ENCODE measurements around the gene APOBEC4. TPM values are rescaled to one million over a fixed set of nuclear protein-coding genes. Genes with fewer than 3 reads are reported as not detected.
A peak's percentile ranks its signal among the peaks of the same experiment; 100 is the strongest.

The APOBEC4 gene
- total and polyA plus RNA-seq, 9 of the 15 experiments (the other 6 are each of a cell fraction or from before 2014, with no cell fraction given), result not detected

DNA sequence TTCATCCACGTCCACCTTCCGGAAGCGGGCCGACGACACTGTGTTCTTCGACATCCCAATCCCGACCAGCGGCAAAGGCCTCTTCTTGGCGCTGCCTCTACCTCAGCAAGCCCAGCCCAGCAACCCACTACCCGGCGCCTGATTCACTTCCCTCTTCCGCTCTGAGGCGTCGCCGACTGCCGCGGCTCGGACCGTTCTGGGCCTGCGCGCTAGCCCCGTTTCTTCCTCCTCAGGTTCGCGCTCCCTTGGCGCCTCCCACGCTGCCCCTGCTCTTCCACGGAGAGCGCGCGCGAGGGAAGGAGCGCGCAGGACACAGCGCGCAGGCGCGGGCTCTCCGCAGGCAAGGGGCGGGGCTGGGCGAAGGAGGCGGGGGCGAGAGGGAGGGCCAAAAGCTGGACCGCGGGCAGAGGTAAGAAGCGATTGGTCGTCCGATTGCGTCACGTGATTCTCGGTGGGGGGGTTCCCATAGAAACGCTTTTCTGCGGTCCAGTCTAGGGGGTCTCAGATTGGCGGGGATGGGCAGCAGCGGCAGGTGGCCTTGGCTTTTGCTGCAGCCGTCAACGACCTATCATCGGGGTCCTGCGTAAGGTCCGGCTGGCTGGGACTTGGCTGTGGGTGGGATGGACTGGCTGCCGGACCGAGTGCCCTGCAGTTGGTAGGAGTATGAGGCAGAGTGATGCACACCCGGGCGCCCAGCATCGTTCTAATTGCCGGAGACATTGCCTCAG, 17.3 kb downstream of the APOBEC4 start, which contains the start of gene ARPC5 (continued):
- TF ChIP-seq MEIS2 (IDR thresholded peaks at IDR 0.05; ENCODE audit: partially characterized antibody) (peak; percentile 89), TRIM24 (IDR thresholded peaks at IDR 0.05) (peak in 1 of 2 experiments; percentile 46; a peak in 2 of 4 replicates), ZBTB40 (IDR thresholded peaks at IDR 0.05) (peak; percentile 75), ZBTB40 (CRISPR knock-in tag; IDR thresholded peaks at IDR 0.05) (no peak), U2AF2 (optimal IDR thresholded peaks at IDR 0.05; ENCODE audit: low read depth, low read length) (no peak), HNRNPLL (IDR thresholded peaks at IDR 0.05; ENCODE audit: low read depth, low read length, poor library complexity, severe bottlenecking) (peak; percentile 37), ESRRB (CRISPR knock-in tag; IDR thresholded peaks at IDR 0.05; ENCODE audit: borderline replicate concordance) (no peak)
- TF ChIP-seq, protein P1, sequence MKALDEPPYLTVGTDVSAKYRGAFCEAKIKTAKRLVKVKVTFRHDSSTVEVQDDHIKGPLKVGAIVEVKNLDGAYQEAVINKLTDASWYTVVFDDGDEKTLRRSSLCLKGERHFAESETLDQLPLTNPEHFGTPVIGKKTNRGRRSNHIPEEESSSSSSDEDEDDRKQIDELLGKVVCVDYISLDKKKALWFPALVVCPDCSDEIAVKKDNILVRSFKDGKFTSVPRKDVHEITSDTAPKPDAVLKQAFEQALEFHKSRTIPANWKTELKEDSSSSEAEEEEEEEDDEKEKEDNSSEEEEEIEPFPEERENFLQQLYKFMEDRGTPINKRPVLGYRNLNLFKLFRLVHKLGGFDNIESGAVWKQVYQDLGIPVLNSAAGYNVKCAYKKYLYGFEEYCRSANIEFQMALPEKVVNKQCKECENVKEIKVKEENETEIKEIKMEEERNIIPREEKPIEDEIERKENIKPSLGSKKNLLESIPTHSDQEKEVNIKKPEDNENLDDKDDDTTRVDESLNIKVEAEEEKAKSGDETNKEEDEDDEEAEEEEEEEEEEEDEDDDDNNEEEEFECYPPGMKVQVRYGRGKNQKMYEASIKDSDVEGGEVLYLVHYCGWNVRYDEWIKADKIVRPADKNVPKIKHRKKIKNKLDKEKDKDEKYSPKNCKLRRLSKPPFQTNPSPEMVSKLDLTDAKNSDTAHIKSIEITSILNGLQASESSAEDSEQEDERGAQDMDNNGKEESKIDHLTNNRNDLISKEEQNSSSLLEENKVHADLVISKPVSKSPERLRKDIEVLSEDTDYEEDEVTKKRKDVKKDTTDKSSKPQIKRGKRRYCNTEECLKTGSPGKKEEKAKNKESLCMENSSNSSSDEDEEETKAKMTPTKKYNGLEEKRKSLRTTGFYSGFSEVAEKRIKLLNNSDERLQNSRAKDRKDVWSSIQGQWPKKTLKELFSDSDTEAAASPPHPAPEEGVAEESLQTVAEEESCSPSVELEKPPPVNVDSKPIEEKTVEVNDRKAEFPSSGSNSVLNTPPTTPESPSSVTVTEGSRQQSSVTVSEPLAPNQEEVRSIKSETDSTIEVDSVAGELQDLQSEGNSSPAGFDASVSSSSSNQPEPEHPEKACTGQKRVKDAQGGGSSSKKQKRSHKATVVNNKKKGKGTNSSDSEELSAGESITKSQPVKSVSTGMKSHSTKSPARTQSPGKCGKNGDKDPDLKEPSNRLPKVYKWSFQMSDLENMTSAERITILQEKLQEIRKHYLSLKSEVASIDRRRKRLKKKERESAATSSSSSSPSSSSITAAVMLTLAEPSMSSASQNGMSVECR (CRISPR knock-in tag; IDR thresholded peaks at IDR 0.05), result peak; percentile 31; the same call in 1 of the 2 replicates
- TF ChIP-seq, protein P2, sequence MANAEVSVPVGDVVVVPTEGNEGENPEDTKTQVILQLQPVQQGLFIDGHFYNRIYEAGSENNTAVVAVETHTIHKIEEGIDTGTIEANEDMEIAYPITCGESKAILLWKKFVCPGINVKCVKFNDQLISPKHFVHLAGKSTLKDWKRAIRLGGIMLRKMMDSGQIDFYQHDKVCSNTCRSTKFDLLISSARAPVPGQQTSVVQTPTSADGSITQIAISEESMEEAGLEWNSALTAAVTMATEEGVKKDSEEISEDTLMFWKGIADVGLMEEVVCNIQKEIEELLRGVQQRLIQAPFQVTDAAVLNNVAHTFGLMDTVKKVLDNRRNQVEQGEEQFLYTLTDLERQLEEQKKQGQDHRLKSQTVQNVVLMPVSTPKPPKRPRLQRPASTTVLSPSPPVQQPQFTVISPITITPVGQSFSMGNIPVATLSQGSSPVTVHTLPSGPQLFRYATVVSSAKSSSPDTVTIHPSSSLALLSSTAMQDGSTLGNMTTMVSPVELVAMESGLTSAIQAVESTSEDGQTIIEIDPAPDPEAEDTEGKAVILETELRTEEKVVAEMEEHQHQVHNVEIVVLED (CRISPR knock-in tag; IDR thresholded peaks at IDR 0.05), result peak; percentile 70
